DOHH2 (cell line): Measurements from ENCODE around the gene IGFLR1.

Experiments
- H3F3A ChIP-seq: fragments of 200-600 bp; sonication (generic), shearing (Covaris generic); 2 replicates; pipeline ENCODE4 v1.6.0; 2016; ENCODE audit warnings: antibody characterized with exemption, mild to moderate bottlenecking; ENCODE audit not compliant: control insufficient read depth, insufficient read depth
- H3K27ac ChIP-seq: fragments of 200-600 bp; sonication (generic); 2 replicates; pipeline ENCODE4 v1.5.1; 2014; ENCODE audit warnings: low read depth, mild to moderate bottlenecking, low read length, moderate library complexity
- H3K27me3 ChIP-seq: fragments of 200-600 bp; sonication (generic); 2 replicates; pipeline ENCODE4 v1.6.1; 2014; ENCODE audit warnings: mild to moderate bottlenecking, low read length, mixed read lengths; ENCODE audit not compliant: control insufficient read depth
- H3K36me3 ChIP-seq: fragments of 200-600 bp; sonication (generic); 2 replicates; pipeline ENCODE4 v1.6.1; 2014; ENCODE audit warnings: mild to moderate bottlenecking, low read length, moderate library complexity, mixed read lengths; ENCODE audit not compliant: control insufficient read depth
- H3K4me1 ChIP-seq: fragments of 200-600 bp; sonication (generic); 2 replicates; pipeline ENCODE4 v1.6.1; 2014; ENCODE audit warnings: mild to moderate bottlenecking, low read length, mixed read lengths; ENCODE audit not compliant: control insufficient read depth
- H3K4me2 ChIP-seq: fragments of 200-600 bp; sonication (generic); 2 replicates; pipeline ENCODE4 v1.6.0; 2014; ENCODE audit warnings: mild to moderate bottlenecking, low read length, moderate library complexity
- H3K4me3 ChIP-seq: fragments of 200-600 bp; sonication (generic); 2 replicates; pipeline ENCODE4 v1.5.1; 2014; ENCODE audit warnings: mild to moderate bottlenecking, low read length, mixed read lengths
- H3K79me2 ChIP-seq: fragments of 200-600 bp; sonication (generic); 2 replicates; pipeline ENCODE4 v1.6.1; 2014; ENCODE audit warnings: mild to moderate bottlenecking, low read length, mixed read lengths; ENCODE audit not compliant: control insufficient read depth
- H3K9me2 ChIP-seq: fragments of 200-600 bp; sonication (generic); replicated peaks from 2 replicates; pipeline ENCODE4 v1.6.1; 2014; ENCODE audit warnings: mild to moderate bottlenecking, low read length, mixed read lengths; ENCODE audit not compliant: control insufficient read depth
- H3K9me3 ChIP-seq: fragments of 200-600 bp; sonication (generic); 2 replicates; pipeline ENCODE4 v1.6.1; 2014; ENCODE audit warnings: antibody characterized with exemption, low read length, mixed read lengths; ENCODE audit not compliant: control insufficient read depth, insufficient read depth
- H4K20me1 ChIP-seq: fragments of 200-600 bp; sonication (generic); 2 replicates; pipeline ENCODE4 v1.6.0; 2014; ENCODE audit warnings: low read depth, mild to moderate bottlenecking, antibody characterized with exemption, low read length, moderate library complexity; ENCODE audit not compliant: control insufficient read depth, insufficient read depth
- CTCF ChIP-seq: fragments of 200-600 bp; sonication (generic); IDR thresholded peaks from one replicate; pipeline ENCODE4 v1.5.1; 2014; ENCODE audit warnings: antibody characterized with exemption, mild to moderate bottlenecking, low read depth, low read length; ENCODE audit not compliant: poor library complexity, severe bottlenecking
- EZH2phosphoT487 ChIP-seq: fragments of 200-600 bp; sonication (generic); IDR thresholded peaks from 2 replicates; pipeline ENCODE4 v1.6.1; 2017; ENCODE audit warnings: borderline replicate concordance, mild to moderate bottlenecking, antibody characterized with exemption, low read length, moderate library complexity, mixed read lengths

Gene IGFLR1

DNA sequence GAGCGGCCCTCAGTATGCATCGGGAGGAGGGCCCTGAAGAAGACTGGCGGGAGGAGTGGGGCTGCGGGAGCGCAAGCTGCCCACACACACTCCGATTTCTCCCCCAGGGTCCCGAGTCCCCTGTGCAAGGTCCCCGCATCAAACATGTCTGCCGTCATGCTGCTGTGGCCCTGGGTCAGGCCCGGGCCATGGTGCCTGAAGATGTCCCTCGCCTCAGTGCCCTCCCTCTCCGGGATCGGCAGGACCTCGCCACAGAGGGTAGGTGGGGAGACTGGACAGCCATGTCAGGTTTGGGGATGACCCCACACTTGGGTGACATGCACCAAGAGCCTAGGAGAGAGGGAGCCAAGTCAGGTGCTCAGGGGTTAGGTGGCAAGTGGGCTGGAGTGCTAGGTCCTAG, 19.8 kb downstream of the IGFLR1 start:
- H3K9me3 ChIP-seq, result no peaks in the 10 kb centered on the region
- H3K79me2 ChIP-seq, result peaks cover 39% of the 10 kb centered on the region
- H3K9me2 ChIP-seq, result no peaks in the 10 kb centered on the region
- H3K4me1 ChIP-seq, result peaks cover 11% of the 10 kb centered on the region
- peaks cover 72% of the 10 kb centered on the region for H3K36me3 ChIP-seq
- peaks cover 10% of the 10 kb centered on the region; the same call in 1 of the 2 replicates for H4K20me1 ChIP-seq
- no peaks in the 10 kb centered on the region for H3F3A ChIP-seq
- H3K27me3 ChIP-seq, result no peaks in the 10 kb centered on the region
- no peak overlapping the region for H3K27ac ChIP-seq
- no peak overlapping the region for H3K4me2 ChIP-seq
- H3K4me3 ChIP-seq, result no peak overlapping the region
- no peak for TF ChIP-seq EZH2phosphoT487
- no peak for TF ChIP-seq CTCF

- TF ChIP-seq EZH2phosphoT487, result no peak
- TF ChIP-seq CTCF, result no peak
- H3K9me2 ChIP-seq, result no peaks in the 10 kb centered on the region
- no peak overlapping the region for H3K4me3 ChIP-seq
- H3K27ac ChIP-seq, result no peak overlapping the region
- H3K27me3 ChIP-seq, result no peaks in the 10 kb centered on the region
- peaks cover 64% of the 10 kb centered on the region for H3K36me3 ChIP-seq
- H3K9me3 ChIP-seq, result no peaks in the 10 kb centered on the region
- peaks cover 10% of the 10 kb centered on the region; the same call in 1 of the 2 replicates for H4K20me1 ChIP-seq
- H3K4me1 ChIP-seq, result peaks cover 12% of the 10 kb centered on the region
- H3K4me2 ChIP-seq, result no peak overlapping the region
- H3K79me2 ChIP-seq, result peaks cover 39% of the 10 kb centered on the region
- no peaks in the 10 kb centered on the region for H3F3A ChIP-seq
Measured at GRCh38 chr19:35721374-35721773, 20.9 kb downstream of the IGFLR1 start.

GRCh38 chr19:35720648-35721047, 21.6 kb downstream of the IGFLR1 start:
- H4K20me1 ChIP-seq, result peaks cover 10% of the 10 kb centered on the region; the same call in 1 of the 2 replicates
- H3K9me3 ChIP-seq, result no peaks in the 10 kb centered on the region
- no peak overlapping the region for H3K4me2 ChIP-seq
- H3K79me2 ChIP-seq, result peaks cover 43% of the 10 kb centered on the region
- H3K27ac ChIP-seq, result no peak overlapping the region
- no peaks in the 10 kb centered on the region for H3F3A ChIP-seq
- no peak overlapping the region for H3K4me3 ChIP-seq
- peaks cover 57% of the 10 kb centered on the region for H3K36me3 ChIP-seq
- no peaks in the 10 kb centered on the region for H3K9me2 ChIP-seq
- H3K4me1 ChIP-seq, result peaks cover 20% of the 10 kb centered on the region
- TF ChIP-seq CTCF (no peak), EZH2phosphoT487 (no peak)
- H3K27me3 ChIP-seq, result no peaks in the 10 kb centered on the region

GRCh38 chr19:35720163-35720524, 22.1 kb downstream of the IGFLR1 start:
- no peak for TF ChIP-seq CTCF
- Histone ChIP-seq H3K9me2 (no peaks in the 10 kb centered on the region), H3K4me3 (no peak overlapping the region), H3K27ac (no peak overlapping the region), H3K36me3 (peaks cover 52% of the 10 kb centered on the region), H4K20me1 (peaks cover 10% of the 10 kb centered on the region; the same call in 1 of the 2 replicates), H3K27me3 (no peaks in the 10 kb centered on the region), H3K79me2 (peaks cover 43% of the 10 kb centered on the region), H3F3A (no peaks in the 10 kb centered on the region), H3K9me3 (no peaks in the 10 kb centered on the region), H3K4me1 (peaks cover 24% of the 10 kb centered on the region), H3K4me2 (no peak overlapping the region)
